HG03039 (cell line): ENCODE measurements around the gene SEC24D.

ENCODE experiments used
- ATAC-seq: cut with Tn5 transposase; IDR thresholded peaks from one replicate; pipeline ENCODE4 v1.9.1; 2021; ENCODE audit warnings: mild to moderate bottlenecking, moderate library complexity; ENCODE audit not compliant: unreplicated experiment

SEC24D gene

GRCh38 chr4:118776157-118776954 is 59.6 kb downstream of the SEC24D start:
- no peak for ATAC-seq

GRCh38 chr4:118775405-118775804 is 60.5 kb downstream of the SEC24D start:
- no peak for ATAC-seq

GRCh38 chr4:118774989-118775388 is 60.9 kb downstream of the SEC24D start:
- ATAC-seq, result no peak

- ATAC-seq, result no peak
These were observed 61.6 kb downstream of the SEC24D start for GRCh38 chr4:118774321-118774720.

GRCh38 chr4:118773429-118773792 is 62.5 kb downstream of the SEC24D start:
- no peak for ATAC-seq

GRCh38 chr4:118772767-118773428 is 63.0 kb downstream of the SEC24D start:
- no peak for ATAC-seq

GRCh38 chr4:118772081-118772766 is 63.7 kb downstream of the SEC24D start:
- peak; percentile 72 for ATAC-seq

- no peak for ATAC-seq
These were observed 65.2 kb downstream of the SEC24D start for GRCh38 chr4:118770741-118771187.

GRCh38 chr4:118769161-118769560 is 66.8 kb downstream of the SEC24D start:
- no peak for ATAC-seq

GRCh38 chr4:118767109-118767508 is 68.8 kb downstream of the SEC24D start:
- no peak for ATAC-seq

GRCh38 chr4:118765399-118765798 is 70.5 kb downstream of the SEC24D start:
- no peak for ATAC-seq

- ATAC-seq, result no peak
These were observed 73.0 kb downstream of the SEC24D start for GRCh38 chr4:118762730-118763477.

- ATAC-seq, result no peak
These were observed 73.8 kb downstream of the SEC24D start for GRCh38 chr4:118762155-118762554.

GRCh38 chr4:118761397-118762016 is 74.4 kb downstream of the SEC24D start:
- no peak for ATAC-seq

- ATAC-seq, result peak; percentile 94
These were observed 75.4 kb downstream of the SEC24D start for GRCh38 chr4:118760493-118760892.

- peak; percentile 41 for ATAC-seq
These were observed 75.8 kb downstream of the SEC24D start for GRCh38 chr4:118760092-118760491.

- ATAC-seq, result no peak
These were observed 76.4 kb downstream of the SEC24D start for GRCh38 chr4:118759481-118759880.

- ATAC-seq, result no peak
These were observed 77.6 kb downstream of the SEC24D start for GRCh38 chr4:118758293-118758692.

GRCh38 chr4:118757761-118758251 is 78.1 kb downstream of the SEC24D start:
- no peak for ATAC-seq

- no peak for ATAC-seq
These were observed 79.0 kb downstream of the SEC24D start for GRCh38 chr4:118756958-118757357.
